HEK293 (cell line): Measurements from ENCODE around the gene TSHZ3.

Experiments
- HOXA7 ChIP-seq: sonication (generic); formaldehyde crosslinking; IDR thresholded peaks from 2 replicates; pipeline ENCODE4 v1.8.1; 2022; ENCODE audit warnings: missing genetic modification reagents, borderline replicate concordance
- KLF1 ChIP-seq: fragments of 450-650 bp; formaldehyde crosslinking; IDR thresholded peaks from 2 replicates; pipeline ENCODE4 v1.5.1; 2016; ENCODE audit warnings: missing biosample characterization, missing genetic modification characterization
- OSR2 ChIP-seq: fragments of 450-650 bp; formaldehyde crosslinking; IDR thresholded peaks from 2 replicates; pipeline ENCODE4 v1.5.1; 2016; ENCODE audit warnings: missing biosample characterization, missing genetic modification characterization
- RBAK ChIP-seq: fragments of 450-650 bp; formaldehyde crosslinking; IDR thresholded peaks from 2 replicates; pipeline ENCODE4 v1.5.1; 2016; ENCODE audit warnings: missing biosample characterization, missing genetic modification characterization
- YY2 ChIP-seq: fragments of 450-650 bp; formaldehyde crosslinking; IDR thresholded peaks from 2 replicates; pipeline ENCODE4 v1.5.1; 2016; ENCODE audit warnings: missing biosample characterization, missing genetic modification characterization
- ZBTB1 ChIP-seq: fragments of 450-650 bp; formaldehyde crosslinking; IDR thresholded peaks from 2 replicates; pipeline ENCODE4 v1.5.1; 2016; ENCODE audit warnings: missing biosample characterization, missing genetic modification characterization
- ZEB2 ChIP-seq: fragments of 450-650 bp; formaldehyde crosslinking; IDR thresholded peaks from 2 replicates; pipeline ENCODE4 v1.5.1; 2016; ENCODE audit warnings: missing biosample characterization, missing genetic modification characterization
- ZNF146 ChIP-seq: fragments of 450-650 bp; formaldehyde crosslinking; IDR thresholded peaks from 2 replicates; pipeline ENCODE4 v1.5.1; 2016; ENCODE audit warnings: missing biosample characterization, missing genetic modification characterization
- ZNF157 ChIP-seq: fragments of 450-650 bp; formaldehyde crosslinking; IDR thresholded peaks from 2 replicates; pipeline ENCODE4 v1.5.1; 2016; ENCODE audit warnings: missing biosample characterization, missing genetic modification characterization
- ZNF239 ChIP-seq: fragments of 450-650 bp; formaldehyde crosslinking; IDR thresholded peaks from 2 replicates; pipeline ENCODE4 v1.5.1; 2016; ENCODE audit warnings: missing biosample characterization, missing genetic modification characterization
- ZNF266 ChIP-seq: fragments of 450-650 bp; formaldehyde crosslinking; IDR thresholded peaks from 2 replicates; pipeline ENCODE4 v1.5.1; 2016; ENCODE audit warnings: missing biosample characterization, missing genetic modification characterization, low read depth
- ZNF274 ChIP-seq, 2 experiments: fragments of 200-500 bp in 1 of 2; fragments of 450-650 bp in 1 of 2; sonication (Bioruptor generic) in 1 of 2; formaldehyde crosslinking in 1 of 2; IDR thresholded peaks; 2 replicates each; pipeline versions ENCODE4 v1.5.1 to v1.6.1; 2014 to 2016; ENCODE audit warnings: borderline replicate concordance in 1 of 2, inconsistent platforms in 1 of 2, low read length in 1 of 2, missing biosample characterization in 1 of 2, missing genetic modification characterization in 1 of 2
- ZNF311 ChIP-seq: fragments of 450-650 bp; formaldehyde crosslinking; IDR thresholded peaks from 2 replicates; pipeline ENCODE4 v1.5.1; 2017; ENCODE audit warnings: missing biosample characterization, missing genetic modification characterization, borderline replicate concordance
- ZNF324 ChIP-seq: fragments of 450-650 bp; formaldehyde crosslinking; IDR thresholded peaks from 2 replicates; pipeline ENCODE4 v1.5.1; 2016; ENCODE audit warnings: missing biosample characterization, missing genetic modification characterization
- ZNF335 ChIP-seq: fragments of 450-650 bp; formaldehyde crosslinking; conservative IDR thresholded peaks from 2 replicates; pipeline ENCODE4 v1.5.1; 2016; ENCODE audit warnings: missing biosample characterization, missing genetic modification characterization
- ZNF426 ChIP-seq: fragments of 450-650 bp; formaldehyde crosslinking; IDR thresholded peaks from 2 replicates; pipeline ENCODE4 v1.5.1; 2017; ENCODE audit warnings: missing biosample characterization, missing genetic modification characterization, mild to moderate bottlenecking, inconsistent platforms, moderate library complexity
- ZNF530 ChIP-seq: fragments of 450-650 bp; formaldehyde crosslinking; IDR thresholded peaks from 2 replicates; pipeline ENCODE4 v1.5.1; 2016; ENCODE audit warnings: low read depth, missing biosample characterization, missing genetic modification characterization
- ZNF549 ChIP-seq: fragments of 450-650 bp; IDR thresholded peaks from 2 replicates; pipeline ENCODE4 v1.5.1; 2018; ENCODE audit warnings: missing biosample characterization, missing genetic modification characterization, mild to moderate bottlenecking, inconsistent platforms, moderate library complexity
- ZNF610 ChIP-seq: fragments of 450-650 bp; formaldehyde crosslinking; IDR thresholded peaks from 2 replicates; pipeline ENCODE4 v1.5.1; 2016; ENCODE audit warnings: missing biosample characterization, missing genetic modification characterization, borderline replicate concordance
- ZNF626 ChIP-seq: fragments of 450-650 bp; sonication (Bioruptor Pico); formaldehyde crosslinking; IDR thresholded peaks from 2 replicates; pipeline ENCODE4 v1.5.1; 2018; ENCODE audit warnings: missing biosample characterization, missing genetic modification characterization, inconsistent platforms
- ZNF629 ChIP-seq: fragments of 450-650 bp; formaldehyde crosslinking; IDR thresholded peaks from 2 replicates; pipeline ENCODE4 v1.5.1; 2017; ENCODE audit warnings: missing biosample characterization, missing genetic modification characterization
- ZNF777 ChIP-seq: fragments of 450-650 bp; formaldehyde crosslinking; IDR thresholded peaks from 2 replicates; pipeline ENCODE4 v1.5.1; 2017; ENCODE audit warnings: missing biosample characterization, missing genetic modification characterization, borderline replicate concordance
- ZXDB ChIP-seq: fragments of 450-650 bp; formaldehyde crosslinking; IDR thresholded peaks from 2 replicates; pipeline ENCODE4 v1.5.1; 2016; ENCODE audit warnings: missing biosample characterization, missing genetic modification characterization
- TF ChIP-seq, protein P1 (sequence below): fragments of 450-650 bp; formaldehyde crosslinking; IDR thresholded peaks from 2 replicates; pipeline ENCODE4 v1.5.1; 2016; ENCODE audit warnings: missing biosample characterization, missing genetic modification characterization
- TF ChIP-seq, protein P2 (sequence below): fragments of 450-650 bp; formaldehyde crosslinking; IDR thresholded peaks from 2 replicates; pipeline ENCODE4 v1.5.1; 2016; ENCODE audit warnings: missing biosample characterization, missing genetic modification characterization
- TF ChIP-seq, protein P3 (sequence below): fragments of 450-650 bp; formaldehyde crosslinking; IDR thresholded peaks from 2 replicates; pipeline ENCODE4 v1.5.1; 2016; ENCODE audit warnings: missing biosample characterization, missing genetic modification characterization
- TF ChIP-seq, protein P4 (sequence below): fragments of 450-650 bp; formaldehyde crosslinking; IDR thresholded peaks from 2 replicates; pipeline ENCODE4 v1.5.1; 2016; ENCODE audit warnings: missing biosample characterization, missing genetic modification characterization
- TF ChIP-seq, protein P5 (sequence below): fragments of 450-650 bp; formaldehyde crosslinking; IDR thresholded peaks from 2 replicates; pipeline ENCODE4 v1.5.1; 2017; ENCODE audit warnings: missing biosample characterization, missing genetic modification characterization
- TF ChIP-seq, protein P6 (sequence below): fragments of 450-650 bp; formaldehyde crosslinking; IDR thresholded peaks from 2 replicates; pipeline ENCODE4 v1.5.1; 2016; ENCODE audit warnings: missing biosample characterization, missing genetic modification characterization

The TSHZ3 gene

DNA sequence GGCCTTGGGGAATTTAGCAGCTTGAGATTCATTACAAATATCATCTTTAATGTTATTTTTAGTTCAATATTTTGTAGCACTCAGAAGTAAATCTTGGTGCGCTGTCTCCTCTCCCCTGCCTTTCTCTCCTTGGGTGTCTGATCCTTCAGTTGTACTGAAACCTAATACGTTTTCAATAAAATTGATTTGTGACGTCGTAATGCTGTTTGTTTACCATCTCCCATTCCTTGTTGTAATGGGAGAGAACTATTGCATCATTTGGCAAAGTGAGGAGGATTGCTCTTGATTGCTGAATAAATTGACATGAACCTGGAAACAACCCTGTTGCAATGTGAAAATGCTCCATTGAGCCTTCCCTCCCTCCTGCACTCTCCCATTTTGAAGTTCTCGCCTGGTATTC, 43.2 kb upstream of the TSHZ3 start (continued):
- TF ChIP-seq ZBTB1 (no peak), ZNF530 (no peak), ZNF324 (tag by site-specific recombination) (0 out of 2 replicates have a peak, but pooled peaks have one; percentile 53), ZNF146 (tag by site-specific recombination) (no peak), ZEB2 (tag by site-specific recombination) (peak; percentile 76), ZXDB (tag by site-specific recombination) (no peak), ZNF777 (tag by site-specific recombination) (no peak), RBAK (tag by site-specific recombination) (no peak), ZNF335 (tag by site-specific recombination) (peak; percentile 38; the same call in 1 of the 2 replicates), ZNF626 (tag by site-specific recombination) (no peak), ZNF426 (tag by site-specific recombination) (no peak), ZNF266 (tag by site-specific recombination) (no peak), ZNF274 (IDR thresholded peaks at IDR 0.05; ENCODE audit: low read length) (no peak), ZNF274 (tag by site-specific recombination; IDR thresholded peaks at IDR 0.05; ENCODE audit: borderline replicate concordance) (no peak), ZNF629 (tag by site-specific recombination) (peak; percentile 46), ZNF157 (tag by site-specific recombination) (no peak), HOXA7 (CRISPR knock-in tag) (no peak), ZNF239 (tag by site-specific recombination) (no peak), KLF1 (tag by site-specific recombination) (no peak), ZNF610 (tag by site-specific recombination) (0 out of 2 replicates have a peak, but pooled peaks have one; percentile 64), ZNF549 (tag by site-specific recombination) (no peak), YY2 (tag by site-specific recombination) (peak; percentile 67; the same call in 1 of the 2 replicates), OSR2 (tag by site-specific recombination) (no peak), ZNF311 (no peak)
- TF ChIP-seq, protein P1, sequence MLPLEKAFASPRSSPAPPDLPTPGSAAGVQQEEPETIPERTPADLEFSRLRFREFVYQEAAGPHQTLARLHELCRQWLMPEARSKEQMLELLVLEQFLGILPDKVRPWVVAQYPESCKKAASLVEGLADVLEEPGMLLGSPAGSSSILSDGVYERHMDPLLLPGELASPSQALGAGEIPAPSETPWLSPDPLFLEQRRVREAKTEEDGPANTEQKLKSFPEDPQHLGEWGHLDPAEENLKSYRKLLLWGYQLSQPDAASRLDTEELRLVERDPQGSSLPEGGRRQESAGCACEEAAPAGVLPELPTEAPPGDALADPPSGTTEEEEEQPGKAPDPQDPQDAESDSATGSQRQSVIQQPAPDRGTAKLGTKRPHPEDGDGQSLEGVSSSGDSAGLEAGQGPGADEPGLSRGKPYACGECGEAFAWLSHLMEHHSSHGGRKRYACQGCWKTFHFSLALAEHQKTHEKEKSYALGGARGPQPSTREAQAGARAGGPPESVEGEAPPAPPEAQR (tag by site-specific recombination): peak; percentile 85; the same call in 1 of the 2 replicates
- TF ChIP-seq, protein P2, sequence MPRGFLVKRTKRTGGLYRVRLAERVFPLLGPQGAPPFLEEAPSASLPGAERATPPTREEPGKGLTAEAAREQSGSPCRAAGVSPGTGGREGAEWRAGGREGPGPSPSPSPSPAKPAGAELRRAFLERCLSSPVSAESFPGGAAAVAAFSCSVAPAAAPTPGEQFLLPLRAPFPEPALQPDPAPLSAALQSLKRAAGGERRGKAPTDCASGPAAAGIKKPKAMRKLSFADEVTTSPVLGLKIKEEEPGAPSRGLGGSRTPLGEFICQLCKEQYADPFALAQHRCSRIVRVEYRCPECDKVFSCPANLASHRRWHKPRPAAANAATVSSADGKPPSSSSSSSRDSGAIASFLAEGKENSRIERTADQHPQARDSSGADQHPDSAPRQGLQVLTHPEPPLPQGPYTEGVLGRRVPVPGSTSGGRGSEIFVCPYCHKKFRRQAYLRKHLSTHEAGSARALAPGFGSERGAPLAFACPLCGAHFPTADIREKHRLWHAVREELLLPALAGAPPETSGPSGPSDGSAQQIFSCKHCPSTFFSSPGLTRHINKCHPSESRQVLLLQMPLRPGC: no peak
- TF ChIP-seq, protein P3, sequence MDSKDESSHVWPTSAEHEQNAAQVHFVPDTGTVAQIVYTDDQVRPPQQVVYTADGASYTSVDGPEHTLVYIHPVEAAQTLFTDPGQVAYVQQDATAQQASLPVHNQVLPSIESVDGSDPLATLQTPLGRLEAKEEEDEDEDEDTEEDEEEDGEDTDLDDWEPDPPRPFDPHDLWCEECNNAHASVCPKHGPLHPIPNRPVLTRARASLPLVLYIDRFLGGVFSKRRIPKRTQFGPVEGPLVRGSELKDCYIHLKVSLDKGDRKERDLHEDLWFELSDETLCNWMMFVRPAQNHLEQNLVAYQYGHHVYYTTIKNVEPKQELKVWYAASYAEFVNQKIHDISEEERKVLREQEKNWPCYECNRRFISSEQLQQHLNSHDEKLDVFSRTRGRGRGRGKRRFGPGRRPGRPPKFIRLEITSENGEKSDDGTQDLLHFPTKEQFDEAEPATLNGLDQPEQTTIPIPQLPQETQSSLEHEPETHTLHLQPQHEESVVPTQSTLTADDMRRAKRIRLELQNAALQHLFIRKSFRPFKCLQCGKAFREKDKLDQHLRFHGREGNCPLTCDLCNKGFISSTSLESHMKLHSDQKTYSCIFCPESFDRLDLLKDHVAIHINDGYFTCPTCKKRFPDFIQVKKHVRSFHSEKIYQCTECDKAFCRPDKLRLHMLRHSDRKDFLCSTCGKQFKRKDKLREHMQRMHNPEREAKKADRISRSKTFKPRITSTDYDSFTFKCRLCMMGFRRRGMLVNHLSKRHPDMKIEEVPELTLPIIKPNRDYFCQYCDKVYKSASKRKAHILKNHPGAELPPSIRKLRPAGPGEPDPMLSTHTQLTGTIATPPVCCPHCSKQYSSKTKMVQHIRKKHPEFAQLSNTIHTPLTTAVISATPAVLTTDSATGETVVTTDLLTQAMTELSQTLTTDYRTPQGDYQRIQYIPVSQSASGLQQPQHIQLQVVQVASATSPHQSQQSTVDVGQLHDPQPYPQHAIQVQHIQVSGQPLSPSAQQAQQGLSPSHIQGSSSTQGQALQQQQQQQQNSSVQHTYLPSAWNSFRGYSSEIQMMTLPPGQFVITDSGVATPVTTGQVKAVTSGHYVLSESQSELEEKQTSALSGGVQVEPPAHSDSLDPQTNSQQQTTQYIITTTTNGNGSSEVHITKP (tag by site-specific recombination): no peak
- TF ChIP-seq, protein P4, sequence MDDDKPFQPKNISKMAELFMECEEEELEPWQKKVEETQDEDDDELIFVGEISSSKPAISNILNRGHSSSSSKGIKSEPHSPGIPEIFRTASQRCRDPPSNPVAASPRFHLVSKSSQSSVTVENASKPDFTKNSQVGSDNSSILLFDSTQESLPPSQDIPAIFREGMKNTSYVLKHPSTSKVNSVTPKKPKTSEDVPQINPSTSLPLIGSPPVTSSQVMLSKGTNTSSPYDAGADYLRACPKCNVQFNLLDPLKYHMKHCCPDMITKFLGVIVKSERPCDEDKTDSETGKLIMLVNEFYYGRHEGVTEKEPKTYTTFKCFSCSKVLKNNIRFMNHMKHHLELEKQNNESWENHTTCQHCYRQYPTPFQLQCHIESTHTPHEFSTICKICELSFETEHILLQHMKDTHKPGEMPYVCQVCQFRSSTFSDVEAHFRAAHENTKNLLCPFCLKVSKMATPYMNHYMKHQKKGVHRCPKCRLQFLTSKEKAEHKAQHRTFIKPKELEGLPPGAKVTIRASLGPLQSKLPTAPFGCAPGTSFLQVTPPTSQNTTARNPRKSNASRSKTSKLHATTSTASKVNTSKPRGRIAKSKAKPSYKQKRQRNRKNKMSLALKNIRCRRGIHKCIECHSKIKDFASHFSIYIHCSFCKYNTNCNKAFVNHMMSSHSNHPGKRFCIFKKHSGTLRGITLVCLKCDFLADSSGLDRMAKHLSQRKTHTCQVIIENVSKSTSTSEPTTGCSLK: no peak
- TF ChIP-seq, protein P5, sequence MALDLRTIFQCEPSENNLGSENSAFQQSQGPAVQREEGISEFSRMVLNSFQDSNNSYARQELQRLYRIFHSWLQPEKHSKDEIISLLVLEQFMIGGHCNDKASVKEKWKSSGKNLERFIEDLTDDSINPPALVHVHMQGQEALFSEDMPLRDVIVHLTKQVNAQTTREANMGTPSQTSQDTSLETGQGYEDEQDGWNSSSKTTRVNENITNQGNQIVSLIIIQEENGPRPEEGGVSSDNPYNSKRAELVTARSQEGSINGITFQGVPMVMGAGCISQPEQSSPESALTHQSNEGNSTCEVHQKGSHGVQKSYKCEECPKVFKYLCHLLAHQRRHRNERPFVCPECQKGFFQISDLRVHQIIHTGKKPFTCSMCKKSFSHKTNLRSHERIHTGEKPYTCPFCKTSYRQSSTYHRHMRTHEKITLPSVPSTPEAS (tag by site-specific recombination): peak; percentile 34; the same call in 1 of the 2 replicates
- TF ChIP-seq, protein P6, sequence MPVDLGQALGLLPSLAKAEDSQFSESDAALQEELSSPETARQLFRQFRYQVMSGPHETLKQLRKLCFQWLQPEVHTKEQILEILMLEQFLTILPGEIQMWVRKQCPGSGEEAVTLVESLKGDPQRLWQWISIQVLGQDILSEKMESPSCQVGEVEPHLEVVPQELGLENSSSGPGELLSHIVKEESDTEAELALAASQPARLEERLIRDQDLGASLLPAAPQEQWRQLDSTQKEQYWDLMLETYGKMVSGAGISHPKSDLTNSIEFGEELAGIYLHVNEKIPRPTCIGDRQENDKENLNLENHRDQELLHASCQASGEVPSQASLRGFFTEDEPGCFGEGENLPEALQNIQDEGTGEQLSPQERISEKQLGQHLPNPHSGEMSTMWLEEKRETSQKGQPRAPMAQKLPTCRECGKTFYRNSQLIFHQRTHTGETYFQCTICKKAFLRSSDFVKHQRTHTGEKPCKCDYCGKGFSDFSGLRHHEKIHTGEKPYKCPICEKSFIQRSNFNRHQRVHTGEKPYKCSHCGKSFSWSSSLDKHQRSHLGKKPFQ (tag by site-specific recombination): no peak
